GM12873 (cell line): ENCODE results near the gene TBX21.
A peak's percentile ranks its signal among the peaks of the same experiment; 100 is the strongest.

Experiments
- TF ChIP-seq, protein P1 (sequence below): IDR thresholded peaks from 2 replicates; pipeline ENCODE4 v1.5.1; 2012; ENCODE audit warnings: low read depth, mild to moderate bottlenecking, moderate library complexity, low read length, control low read depth; ENCODE audit not compliant: insufficient read depth; ENCODE audit errors: missing control alignments

The TBX21 gene, protein sequence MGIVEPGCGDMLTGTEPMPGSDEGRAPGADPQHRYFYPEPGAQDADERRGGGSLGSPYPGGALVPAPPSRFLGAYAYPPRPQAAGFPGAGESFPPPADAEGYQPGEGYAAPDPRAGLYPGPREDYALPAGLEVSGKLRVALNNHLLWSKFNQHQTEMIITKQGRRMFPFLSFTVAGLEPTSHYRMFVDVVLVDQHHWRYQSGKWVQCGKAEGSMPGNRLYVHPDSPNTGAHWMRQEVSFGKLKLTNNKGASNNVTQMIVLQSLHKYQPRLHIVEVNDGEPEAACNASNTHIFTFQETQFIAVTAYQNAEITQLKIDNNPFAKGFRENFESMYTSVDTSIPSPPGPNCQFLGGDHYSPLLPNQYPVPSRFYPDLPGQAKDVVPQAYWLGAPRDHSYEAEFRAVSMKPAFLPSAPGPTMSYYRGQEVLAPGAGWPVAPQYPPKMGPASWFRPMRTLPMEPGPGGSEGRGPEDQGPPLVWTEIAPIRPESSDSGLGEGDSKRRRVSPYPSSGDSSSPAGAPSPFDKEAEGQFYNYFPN

DNA sequence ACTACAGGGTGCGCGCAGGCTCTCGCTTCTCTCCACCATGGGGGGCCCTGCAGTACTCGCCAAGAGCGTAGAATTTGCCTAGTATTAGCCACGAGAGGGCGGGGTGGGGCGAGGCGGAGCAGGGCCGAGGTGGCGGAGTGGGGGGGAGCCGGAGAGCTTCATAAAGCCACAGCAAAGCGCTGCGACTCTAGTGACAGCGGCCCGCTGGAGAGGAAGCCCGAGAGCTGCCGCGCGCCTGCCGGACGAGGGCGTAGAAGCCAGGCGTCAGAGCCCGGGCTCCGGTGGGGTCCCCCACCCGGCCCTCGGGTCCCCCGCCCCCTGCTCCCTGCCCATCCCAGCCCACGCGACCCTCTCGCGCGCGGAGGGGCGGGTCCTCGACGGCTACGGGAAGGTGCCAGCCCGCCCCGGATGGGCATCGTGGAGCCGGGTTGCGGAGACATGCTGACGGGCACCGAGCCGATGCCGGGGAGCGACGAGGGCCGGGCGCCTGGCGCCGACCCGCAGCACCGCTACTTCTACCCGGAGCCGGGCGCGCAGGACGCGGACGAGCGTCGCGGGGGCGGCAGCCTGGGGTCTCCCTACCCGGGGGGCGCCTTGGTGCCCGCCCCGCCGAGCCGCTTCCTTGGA is at the start of gene TBX21:
TBX21 (plus strand) TSS at position 190 of the 627 bp plus-strand sequence; CDS start at position 409, 219 bp downstream.
- TF ChIP-seq, protein P1, sequence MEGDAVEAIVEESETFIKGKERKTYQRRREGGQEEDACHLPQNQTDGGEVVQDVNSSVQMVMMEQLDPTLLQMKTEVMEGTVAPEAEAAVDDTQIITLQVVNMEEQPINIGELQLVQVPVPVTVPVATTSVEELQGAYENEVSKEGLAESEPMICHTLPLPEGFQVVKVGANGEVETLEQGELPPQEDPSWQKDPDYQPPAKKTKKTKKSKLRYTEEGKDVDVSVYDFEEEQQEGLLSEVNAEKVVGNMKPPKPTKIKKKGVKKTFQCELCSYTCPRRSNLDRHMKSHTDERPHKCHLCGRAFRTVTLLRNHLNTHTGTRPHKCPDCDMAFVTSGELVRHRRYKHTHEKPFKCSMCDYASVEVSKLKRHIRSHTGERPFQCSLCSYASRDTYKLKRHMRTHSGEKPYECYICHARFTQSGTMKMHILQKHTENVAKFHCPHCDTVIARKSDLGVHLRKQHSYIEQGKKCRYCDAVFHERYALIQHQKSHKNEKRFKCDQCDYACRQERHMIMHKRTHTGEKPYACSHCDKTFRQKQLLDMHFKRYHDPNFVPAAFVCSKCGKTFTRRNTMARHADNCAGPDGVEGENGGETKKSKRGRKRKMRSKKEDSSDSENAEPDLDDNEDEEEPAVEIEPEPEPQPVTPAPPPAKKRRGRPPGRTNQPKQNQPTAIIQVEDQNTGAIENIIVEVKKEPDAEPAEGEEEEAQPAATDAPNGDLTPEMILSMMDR, result peak; percentile 36

DNA sequence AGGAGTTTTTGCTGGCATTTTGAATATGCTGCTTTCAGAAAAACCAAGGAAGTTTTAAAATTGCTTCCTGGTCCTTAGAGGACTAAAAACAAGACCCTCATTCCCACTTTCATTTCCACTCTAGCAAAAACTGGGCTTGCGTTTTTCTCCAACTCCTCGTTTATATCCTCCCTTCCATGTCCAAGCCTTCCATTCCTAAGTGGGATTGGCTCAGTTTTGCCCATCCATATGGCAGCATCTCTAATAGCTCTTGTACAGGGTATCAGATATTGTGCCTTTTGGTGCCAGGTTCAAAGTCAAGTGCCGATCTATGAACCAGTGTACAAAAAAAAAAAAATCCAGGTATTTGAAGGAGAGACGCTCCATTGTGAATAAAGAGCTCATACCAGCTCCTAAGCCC is 49.0 kb upstream of the TBX21 start:
- TF ChIP-seq, protein P1, result no peak

DNA sequence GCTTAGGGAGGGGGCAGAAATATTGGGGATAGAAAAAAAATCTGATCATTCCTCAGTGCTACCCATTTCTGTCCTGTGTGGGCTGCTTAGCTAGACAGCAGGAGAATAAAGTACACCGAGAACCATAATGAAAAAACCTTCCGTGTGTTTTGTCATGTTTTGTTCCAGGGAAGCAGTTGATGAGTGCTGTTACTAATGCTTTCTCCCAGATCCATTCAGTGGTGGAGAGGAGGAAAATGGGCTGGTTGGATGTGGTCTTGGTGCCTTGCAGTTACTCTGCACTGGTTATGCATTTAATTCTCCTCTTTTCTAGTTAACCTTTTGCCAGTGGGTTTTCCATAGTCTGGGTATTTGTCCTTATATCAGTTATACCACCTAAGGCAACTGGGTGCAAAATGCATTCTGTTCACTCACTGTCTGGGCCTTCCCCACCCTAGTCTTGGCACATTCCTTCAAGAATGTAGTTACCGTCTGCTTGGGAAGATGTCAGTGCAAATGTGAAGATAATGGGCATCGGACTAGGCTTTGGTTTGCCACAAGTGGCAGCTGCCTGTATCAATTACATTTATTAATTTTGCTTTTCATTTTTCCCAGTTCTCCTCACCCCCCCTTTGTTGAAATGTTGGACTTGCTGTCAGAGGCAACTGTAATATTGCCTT is 48.4 kb upstream of the TBX21 start:
- TF ChIP-seq, protein P1, result no peak

DNA sequence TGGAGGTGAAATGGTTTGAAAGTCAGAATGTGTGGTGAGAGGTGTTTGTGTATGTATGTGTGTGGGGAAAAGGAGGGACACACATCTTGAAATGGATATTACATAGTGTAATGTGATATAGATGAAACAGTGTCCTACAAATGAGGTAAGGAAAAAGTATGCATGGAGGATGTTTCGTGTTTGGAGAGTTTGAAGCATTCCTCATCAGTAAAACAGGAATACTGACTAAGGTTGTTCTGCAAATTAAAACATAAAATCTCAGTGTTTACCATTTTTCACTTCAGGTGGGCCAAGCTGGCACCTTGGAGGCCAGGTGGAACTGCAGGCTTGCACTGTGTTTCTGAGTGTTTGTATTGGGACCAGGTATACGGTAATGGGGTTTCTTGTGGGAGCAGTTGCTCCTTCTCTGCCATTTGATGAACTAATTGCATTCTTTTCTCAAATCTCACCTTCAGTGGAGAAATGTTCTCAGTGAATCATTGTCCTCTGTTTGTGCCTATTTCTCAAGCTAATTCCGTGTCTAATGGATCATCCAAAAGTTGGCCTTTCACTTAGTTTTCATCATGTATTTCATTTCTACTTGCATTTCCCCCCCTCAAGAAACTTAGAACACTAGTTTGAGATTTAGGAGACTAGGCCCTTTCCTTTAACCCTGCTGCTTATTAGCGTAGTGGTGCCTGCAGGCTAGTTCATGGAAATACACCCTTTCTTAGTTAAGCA is 47.3 kb upstream of the TBX21 start:
- TF ChIP-seq, protein P1, result no peak

DNA sequence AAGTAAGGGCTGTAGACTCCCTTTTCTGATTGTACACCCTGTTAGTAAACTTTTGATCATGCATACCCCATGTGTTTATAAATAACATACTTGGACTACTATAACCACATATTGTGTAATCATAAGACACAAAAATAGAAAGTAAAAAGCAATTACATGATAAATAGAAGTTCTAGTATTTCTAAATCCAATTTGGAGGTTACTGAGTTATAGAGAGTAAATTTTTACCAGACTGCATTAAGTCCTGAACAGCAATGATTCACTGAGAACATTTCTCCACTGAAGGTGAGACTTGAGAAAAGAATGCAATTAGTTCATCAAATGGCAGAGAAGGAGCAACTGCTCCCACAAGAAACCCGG is 46.8 kb upstream of the TBX21 start:
- TF ChIP-seq, protein P1, result no peak

DNA sequence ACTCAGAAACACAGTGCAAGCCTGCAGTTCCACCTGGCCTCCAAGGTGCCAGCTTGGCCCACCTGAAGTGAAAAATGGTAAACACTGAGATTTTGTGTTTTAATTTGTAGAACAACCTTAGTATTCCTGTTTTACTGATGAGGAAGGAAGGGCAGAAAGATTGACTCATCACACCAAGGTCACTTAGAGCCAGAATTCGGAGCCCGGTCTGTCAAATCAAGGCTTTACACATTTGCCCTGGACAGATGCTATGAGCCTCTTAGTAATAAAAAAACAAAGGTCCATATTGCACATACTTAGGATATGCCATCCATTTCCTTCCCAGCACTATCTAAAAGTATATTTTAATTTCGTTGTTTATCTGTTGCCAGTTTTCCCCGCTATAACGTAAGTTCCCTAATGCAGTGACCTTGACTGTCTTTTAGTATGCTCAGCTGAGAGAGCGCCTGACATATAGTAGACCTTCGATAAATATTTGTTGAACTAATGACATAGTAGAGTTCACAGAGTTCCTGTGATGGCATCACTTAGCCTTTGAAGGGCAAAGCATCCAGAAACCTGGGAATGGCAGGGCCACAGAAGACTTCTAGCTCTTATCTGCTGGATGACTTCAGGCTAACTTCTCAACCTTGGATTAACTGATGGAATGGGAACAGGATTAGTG is 46.2 kb upstream of the TBX21 start:
- TF ChIP-seq, protein P1, result no peak
